Tibial artery (tissue), 4 donors: ENCODE data around the gene TIAM1.

Source experiments
- DNase-seq, 2 donors: peaks; one replicate each; pipeline ENCODE4 v3.0.0-alpha.2; 2019
- H3K27ac ChIP-seq, 2 donors: fragments of 200-600 bp; sonication (generic) in 1 of 2; 1 replicate in 1 of 2; 2 replicates in 1 of 2; pipeline ENCODE4 v1.5.1; 2018 to 2019; ENCODE audit warnings: mild to moderate bottlenecking in 1 of 2
- H3K27me3 ChIP-seq, 2 donors: fragments of 200-600 bp; sonication (generic) in 1 of 2; one replicate each; pipeline versions ENCODE4 v1.5.1 to v1.6.0; 2016 to 2019
- H3K36me3 ChIP-seq, 3 donors: fragments of 200-600 bp; sonication (generic) in 2 of 3; one replicate each; pipeline ENCODE4 v1.5.1; 2016 to 2019; ENCODE audit warnings: mild to moderate bottlenecking in 2 of 3
- H3K4me1 ChIP-seq, 4 donors: fragments of 200-600 bp; sonication (generic) in 2 of 4; 1 replicate in 3 of 4; 2 replicates in 1 of 4; pipeline ENCODE4 v1.5.1; 2016 to 2019
- H3K4me3 ChIP-seq, 2 donors: fragments of 200-600 bp; sonication (generic) in 1 of 2; 1 replicate in 1 of 2; 2 replicates in 1 of 2; pipeline ENCODE4 v1.5.1; 2018 to 2019; ENCODE audit warnings: mild to moderate bottlenecking in 2 of 2
- H3K9me3 ChIP-seq, 3 donors: fragments of 200-600 bp; sonication (generic) in 1 of 3; one replicate each; pipeline ENCODE4 v1.5.1; 2016 to 2019
- CTCF ChIP-seq, 2 experiments: fragments of 200-600 bp in 1 of 2; fragments of 450-650 bp in 1 of 2; IDR thresholded peaks; one replicate each; pipeline ENCODE4 v1.5.1; 2017 to 2019; ENCODE audit warnings: antibody characterized with exemption in 2 of 2, mild to moderate bottlenecking in 1 of 2, moderate library complexity in 1 of 2
- intact Hi-C: fragments of 100-400 bp; cut with DNase I; formaldehyde crosslinking; loops from one replicate; pipeline ENCODE4 v1.15.0; 2023; ENCODE audit warnings: low total_unique reads

The TIAM1 gene

GRCh38 chr21:31363720-31364119, 19.7 kb upstream of the TIAM1 start:
- Histone ChIP-seq H3K4me3 (no peak overlapping the region), H3K9me3 (no peaks in the 10 kb centered on the region), H3K36me3 (no peaks in the 10 kb centered on the region), H3K27me3 (no peaks in the 10 kb centered on the region), H3K27ac (no peak overlapping the region), H3K4me1 (no peaks in the 10 kb centered on the region)
- no peak for DNase-seq
- no peak for TF ChIP-seq CTCF (IDR thresholded peaks at IDR 0.05)
- intact Hi-C loops = no loop called here

GRCh38 chr21:31360717-31361116, 16.7 kb upstream of the TIAM1 start:
- DNase-seq = no peak
- TF ChIP-seq CTCF (IDR thresholded peaks at IDR 0.05) = no peak
- no peaks in the 10 kb centered on the region for H3K27me3 ChIP-seq
- H3K27ac ChIP-seq = no peak overlapping the region
- no peaks in the 10 kb centered on the region for H3K4me1 ChIP-seq
- no peaks in the 10 kb centered on the region for H3K36me3 ChIP-seq
- H3K9me3 ChIP-seq = no peaks in the 10 kb centered on the region
- intact Hi-C loops = no loop called here
- H3K4me3 ChIP-seq = no peak overlapping the region

GRCh38 chr21:31358158-31358557, 14.1 kb upstream of the TIAM1 start:
- Histone ChIP-seq H3K9me3 (no peaks in the 10 kb centered on the region), H3K27ac (no peak overlapping the region), H3K27me3 (no peaks in the 10 kb centered on the region), H3K36me3 (no peaks in the 10 kb centered on the region), H3K4me1 (peaks cover 0 to 5% (median 0%) of the 10 kb centered on the region in 4 donors), H3K4me3 (no peak overlapping the region)
- no peak for TF ChIP-seq CTCF (IDR thresholded peaks at IDR 0.05)
- DNase-seq = no peak
- intact Hi-C loops = no loop called here

- no peak for DNase-seq
- no peak overlapping the region for H3K4me3 ChIP-seq
- H3K27ac ChIP-seq = no peak overlapping the region
- peaks cover 0 to 5% (median 0%) of the 10 kb centered on the region in 4 donors for H3K4me1 ChIP-seq
- no peaks in the 10 kb centered on the region for H3K9me3 ChIP-seq
- TF ChIP-seq CTCF (IDR thresholded peaks at IDR 0.05) = no peak
- H3K27me3 ChIP-seq = no peaks in the 10 kb centered on the region
- intact Hi-C loops = no loop called here
- H3K36me3 ChIP-seq = no peaks in the 10 kb centered on the region
Observed at GRCh38 chr21:31356440-31356839, 12.4 kb upstream of the TIAM1 start.

- no peaks in the 10 kb centered on the region for H3K36me3 ChIP-seq
- no peak for DNase-seq
- H3K27me3 ChIP-seq = no peaks in the 10 kb centered on the region
- no peak for TF ChIP-seq CTCF (IDR thresholded peaks at IDR 0.05)
- no peaks in the 10 kb centered on the region for H3K9me3 ChIP-seq
- intact Hi-C loops = no loop called here
- no peak overlapping the region for H3K27ac ChIP-seq
- peaks cover 0 to 5% (median 0%) of the 10 kb centered on the region in 4 donors for H3K4me1 ChIP-seq
- no peak overlapping the region for H3K4me3 ChIP-seq
Observed at GRCh38 chr21:31354604-31355443, 10.8 kb upstream of the TIAM1 start.
